Measurements from ENCODE around the gene PDSS2. TPM values are rescaled to one million over a fixed set of nuclear protein-coding genes. Genes with fewer than 3 reads are reported as not detected.
A peak's percentile ranks its signal among the peaks of the same experiment; 100 is the strongest.

Gene PDSS2
- total and polyA plus RNA-seq, 2 of the 4 experiments (the other 2 are of a cell fraction), result 8.6 to 9.2 TPM

DNA sequence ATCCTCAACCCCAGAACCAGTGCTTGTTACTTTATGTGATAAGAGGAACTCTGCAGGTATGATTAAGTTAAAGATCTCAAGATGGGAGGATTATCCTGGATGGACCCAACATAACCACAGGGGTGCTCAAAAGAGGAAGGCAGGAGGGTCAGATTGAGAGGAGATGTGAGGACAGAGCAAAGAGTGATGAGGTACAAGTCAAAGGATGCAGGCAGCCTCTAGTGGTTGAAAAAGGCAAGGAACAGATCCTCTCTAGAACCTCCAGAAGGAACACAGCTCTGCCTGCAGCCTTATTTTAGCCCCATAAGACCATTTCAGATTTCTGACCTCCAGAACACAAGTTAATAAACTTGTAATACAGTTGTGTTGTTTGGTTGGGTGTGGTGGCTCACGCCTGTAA, 41.2 kb downstream of the PDSS2 start:
- H3K4ac ChIP-seq (ENCODE audit: low read depth, low read length), result no peak overlapping the region
- no peaks in the 10 kb centered on the region for H3K27me3 ChIP-seq (ENCODE audit: control insufficient read depth, insufficient read depth, low read length)
- no peak overlapping the region for H2AFZ ChIP-seq (replicated peaks; ENCODE audit: low read length, poor library complexity)
- TF ChIP-seq POLR2A (IDR thresholded peaks at IDR 0.05; ENCODE audit: low read depth, low read length), result no peak
- no peak for TF ChIP-seq SMC3 (IDR thresholded peaks at IDR 0.05; ENCODE audit: low read depth, low read length)
- no peak for TF ChIP-seq FOS (IDR thresholded peaks at IDR 0.05; ENCODE audit: low read depth, low read length)
- TF ChIP-seq ELK1 (IDR thresholded peaks at IDR 0.05; ENCODE audit: borderline replicate concordance, low read depth, low read length), result no peak
- TF ChIP-seq, protein P1, sequence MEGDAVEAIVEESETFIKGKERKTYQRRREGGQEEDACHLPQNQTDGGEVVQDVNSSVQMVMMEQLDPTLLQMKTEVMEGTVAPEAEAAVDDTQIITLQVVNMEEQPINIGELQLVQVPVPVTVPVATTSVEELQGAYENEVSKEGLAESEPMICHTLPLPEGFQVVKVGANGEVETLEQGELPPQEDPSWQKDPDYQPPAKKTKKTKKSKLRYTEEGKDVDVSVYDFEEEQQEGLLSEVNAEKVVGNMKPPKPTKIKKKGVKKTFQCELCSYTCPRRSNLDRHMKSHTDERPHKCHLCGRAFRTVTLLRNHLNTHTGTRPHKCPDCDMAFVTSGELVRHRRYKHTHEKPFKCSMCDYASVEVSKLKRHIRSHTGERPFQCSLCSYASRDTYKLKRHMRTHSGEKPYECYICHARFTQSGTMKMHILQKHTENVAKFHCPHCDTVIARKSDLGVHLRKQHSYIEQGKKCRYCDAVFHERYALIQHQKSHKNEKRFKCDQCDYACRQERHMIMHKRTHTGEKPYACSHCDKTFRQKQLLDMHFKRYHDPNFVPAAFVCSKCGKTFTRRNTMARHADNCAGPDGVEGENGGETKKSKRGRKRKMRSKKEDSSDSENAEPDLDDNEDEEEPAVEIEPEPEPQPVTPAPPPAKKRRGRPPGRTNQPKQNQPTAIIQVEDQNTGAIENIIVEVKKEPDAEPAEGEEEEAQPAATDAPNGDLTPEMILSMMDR (conservative IDR thresholded peaks at IDR 0.05; ENCODE audit: low read depth, low read length), result peak; percentile 20; the same call in 1 of the 2 replicates
- TF ChIP-seq, protein P2, sequence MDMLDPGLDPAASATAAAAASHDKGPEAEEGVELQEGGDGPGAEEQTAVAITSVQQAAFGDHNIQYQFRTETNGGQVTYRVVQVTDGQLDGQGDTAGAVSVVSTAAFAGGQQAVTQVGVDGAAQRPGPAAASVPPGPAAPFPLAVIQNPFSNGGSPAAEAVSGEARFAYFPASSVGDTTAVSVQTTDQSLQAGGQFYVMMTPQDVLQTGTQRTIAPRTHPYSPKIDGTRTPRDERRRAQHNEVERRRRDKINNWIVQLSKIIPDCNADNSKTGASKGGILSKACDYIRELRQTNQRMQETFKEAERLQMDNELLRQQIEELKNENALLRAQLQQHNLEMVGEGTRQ (IDR thresholded peaks at IDR 0.05; ENCODE audit: low read depth, low read length), result no peak
- no peak for TF ChIP-seq RCOR1 (IDR thresholded peaks at IDR 0.05; ENCODE audit: insufficient replicate concordance, low read length)
- no peak for TF ChIP-seq CEBPB (IDR thresholded peaks at IDR 0.05; ENCODE audit: low read depth, low read length)
- TF ChIP-seq MAFK (IDR thresholded peaks at IDR 0.05; ENCODE audit: low read depth, low read length), result no peak
- TF ChIP-seq BHLHE40 (IDR thresholded peaks at IDR 0.05; ENCODE audit: low read depth, low read length), result no peak
- TF ChIP-seq RAD21 (IDR thresholded peaks at IDR 0.05; ENCODE audit: low read length), result peak; percentile 27; the same call in 1 of the 2 replicates
- no peak overlapping the region for H4K8ac ChIP-seq (ENCODE audit: low read depth in 2 of 2, low read length in 2 of 2)
- H2BK20ac ChIP-seq (ENCODE audit: low read depth, low read length), result no peak overlapping the region
- no peaks in the 10 kb centered on the region for H4K20me1 ChIP-seq (ENCODE audit: insufficient read depth, low read length)
- POLR2A ChIA-PET (ENCODE audit: unreplicated experiment), result no interaction called here
- H3K18ac ChIP-seq (ENCODE audit: low read depth, low read length), result no peak overlapping the region
- no peaks in the 10 kb centered on the region for H3K9me3 ChIP-seq (ENCODE audit: control insufficient read depth, insufficient read depth, low read length)
- intact Hi-C loops (cut with micrococcal nuclease), result no loop called here
- peaks cover 2% of the 10 kb centered on the region for H3K4me1 ChIP-seq (ENCODE audit: control insufficient read depth, insufficient read depth, low read length)
- H3K23ac ChIP-seq (ENCODE audit: low read depth, low read length), result no peak overlapping the region
- CTCF ChIA-PET, result no interaction called here
- DNase-seq (peak; percentile 10), ATAC-seq (ENCODE audit: low read depth) (peak; percentile 49; the same call in 1 of the 2 replicates)
- no peak overlapping the region for H2AK5ac ChIP-seq (ENCODE audit: low read depth, low read length)
- in situ Hi-C loops (cut with MboI; ENCODE audit: low sequenced_read_pairs), result no loop called here
- H3K27ac ChIP-seq (ENCODE audit: insufficient read depth, low read length), result no peak overlapping the region
- H3K9ac ChIP-seq (ENCODE audit: low read depth, low read length), result no peak overlapping the region
- H3K4me3 ChIP-seq (ENCODE audit: insufficient read depth, low read depth, low read length), result no peak overlapping the region
- BruUV-seq (replicated peaks), result no TSS peak
- no peak overlapping the region for H2BK120ac ChIP-seq (ENCODE audit: low read depth, low read length)
- no CpG with 5 or more reads among the region's 1 CpG for WGBS, 2 experiments (ENCODE audit: extremely low coverage in 2 of 2, insufficient read length in 1 of 2)
- H4K91ac ChIP-seq (ENCODE audit: insufficient read depth, low read depth, low read length), result no peak overlapping the region
- no peak overlapping the region for H2BK15ac ChIP-seq (ENCODE audit: low read depth, low read length)
- H3K56ac ChIP-seq (ENCODE audit: extremely low read depth, insufficient read depth, low read length), result no peak overlapping the region
- H4K5ac ChIP-seq (ENCODE audit: low read depth, low read length), result no peak overlapping the region
- H3K14ac ChIP-seq (replicated peaks; ENCODE audit: low read depth, low read length), result no peak overlapping the region
- H3K36me3 ChIP-seq (ENCODE audit: control insufficient read depth, insufficient read depth, low read length), result no peaks in the 10 kb centered on the region
- H2BK5ac ChIP-seq (ENCODE audit: low read depth, low read length, poor library complexity, severe bottlenecking), result no peak overlapping the region
- no peak overlapping the region for H2AK9ac ChIP-seq (replicated peaks; ENCODE audit: low read depth, low read length, poor library complexity)
- H3K79me1 ChIP-seq (ENCODE audit: low read depth in 1 of 2, low read length in 2 of 2), result peaks cover 9% of the 10 kb centered on the region in 2 experiments
- dilution Hi-C loops (cut with HindIII; ENCODE audit: low sequenced_read_pairs, unreplicated experiment), result no loop called here
- peaks cover 5% of the 10 kb centered on the region; the same call in 1 of the 2 replicates for H3K9me1 ChIP-seq (ENCODE audit: insufficient read depth, low read length)
- H3K4me2 ChIP-seq (ENCODE audit: low read depth, low read length), result no peak overlapping the region

Measured in IMR-90 (cell line).